GM18909 (cell line): ENCODE data around the gene PDGFRB.

Experiments used
- ATAC-seq: cut with Tn5 transposase; IDR thresholded peaks from one replicate; pipeline ENCODE4 v1.9.1; 2021; ENCODE audit warnings: mild to moderate bottlenecking; ENCODE audit not compliant: unreplicated experiment, poor library complexity

PDGFRB gene

DNA sequence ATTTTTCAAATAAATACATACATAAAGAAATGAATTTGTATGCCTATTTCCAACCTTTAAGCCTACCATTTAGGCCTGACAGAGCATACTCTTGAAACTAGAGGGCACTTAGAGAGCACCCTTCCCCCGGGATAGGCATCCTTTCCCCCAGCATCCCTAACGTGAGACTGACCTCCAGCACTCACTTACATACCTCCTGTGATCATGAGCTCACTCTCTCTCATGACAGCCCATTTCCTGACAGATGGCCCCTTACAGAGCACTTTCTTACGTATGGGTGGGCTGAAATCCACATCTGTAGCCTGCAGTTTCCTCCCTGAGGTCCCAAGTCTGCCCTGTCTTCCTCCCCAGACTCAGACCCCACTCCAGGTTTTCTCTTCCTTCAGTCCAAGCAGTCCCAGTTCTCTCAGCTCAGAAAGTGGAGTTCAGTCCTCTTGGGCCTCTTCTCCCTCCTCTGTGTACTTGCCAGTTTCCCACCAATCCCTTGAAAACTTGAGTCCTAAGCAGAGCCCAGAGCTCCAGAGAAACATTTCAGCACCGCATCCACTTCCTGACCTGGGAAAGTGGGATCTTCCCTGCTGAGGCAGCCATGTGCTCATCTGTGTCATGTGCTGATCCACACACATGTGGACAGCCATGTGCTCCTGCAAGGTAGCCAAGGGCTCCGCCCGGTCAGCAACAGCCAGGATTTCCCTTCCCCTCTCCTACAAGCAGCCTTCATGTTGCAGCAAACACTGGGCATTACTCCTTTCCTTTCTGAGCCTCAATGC, 8.8 kb upstream of the PDGFRB start:
- no peak for ATAC-seq

DNA sequence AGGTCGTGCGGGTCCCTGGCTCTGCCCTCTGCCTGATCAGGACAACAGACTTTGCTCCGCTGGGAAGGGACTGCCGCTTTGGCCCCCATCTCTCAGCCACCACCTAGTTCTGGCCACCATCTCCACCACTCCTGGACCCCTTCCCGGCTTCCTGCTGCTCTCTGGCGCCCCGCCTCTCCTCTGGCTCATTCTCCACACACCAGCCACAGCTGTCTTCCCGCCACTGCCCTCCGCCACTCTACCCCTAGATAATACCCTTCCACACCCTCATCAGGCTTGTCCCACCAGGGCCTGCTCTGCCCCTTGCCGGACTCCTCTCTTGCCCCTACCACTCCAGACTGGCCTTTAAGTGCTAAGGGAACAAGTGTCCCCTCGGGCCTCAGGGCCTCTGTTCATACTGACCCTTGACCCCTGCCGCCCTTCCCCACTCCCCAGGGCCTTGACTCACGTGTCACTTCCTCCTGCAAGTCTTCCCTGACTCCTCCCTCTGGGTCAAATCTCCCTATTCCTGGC, 8.0 kb upstream of the PDGFRB start:
- ATAC-seq: no peak

DNA sequence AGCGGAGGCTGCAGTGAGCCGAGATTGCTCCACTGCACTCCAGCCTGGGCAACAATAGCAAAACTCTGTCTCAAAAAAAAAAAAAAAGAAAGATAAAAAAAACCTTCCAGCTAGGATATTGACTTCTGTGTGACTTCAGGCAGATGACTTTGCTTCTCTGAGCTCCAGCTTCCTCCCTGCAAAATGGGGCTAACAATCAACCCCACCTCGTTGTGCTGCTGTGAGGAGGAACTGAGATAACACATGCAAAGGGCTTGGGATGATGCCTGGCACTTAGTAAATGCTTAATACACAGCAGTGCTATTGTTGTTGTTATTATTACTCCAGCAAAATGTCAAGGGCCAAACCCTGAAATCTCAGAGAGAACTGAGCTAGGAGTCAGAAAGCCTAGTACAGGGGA, 7.4 kb upstream of the PDGFRB start:
- ATAC-seq: no peak

DNA sequence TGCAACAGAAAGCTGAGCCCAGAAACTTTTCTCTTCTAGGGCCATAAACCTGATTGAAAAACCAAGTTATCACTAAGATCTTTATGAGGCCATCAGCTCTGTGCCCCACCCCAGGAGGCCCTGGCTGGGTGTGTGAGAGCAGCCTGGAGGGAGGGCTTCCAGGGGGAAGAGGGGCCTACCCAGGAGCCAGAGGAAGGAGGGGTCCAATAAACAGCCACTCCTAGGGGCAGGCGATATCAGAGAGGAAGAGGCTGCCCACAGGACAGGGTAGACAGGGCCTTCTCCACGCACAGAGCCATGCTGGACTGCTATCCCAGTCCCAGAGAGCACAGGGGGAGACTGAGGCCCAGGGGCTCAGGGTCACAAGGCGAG, 6.5 kb upstream of the PDGFRB start:
- ATAC-seq: no peak

DNA sequence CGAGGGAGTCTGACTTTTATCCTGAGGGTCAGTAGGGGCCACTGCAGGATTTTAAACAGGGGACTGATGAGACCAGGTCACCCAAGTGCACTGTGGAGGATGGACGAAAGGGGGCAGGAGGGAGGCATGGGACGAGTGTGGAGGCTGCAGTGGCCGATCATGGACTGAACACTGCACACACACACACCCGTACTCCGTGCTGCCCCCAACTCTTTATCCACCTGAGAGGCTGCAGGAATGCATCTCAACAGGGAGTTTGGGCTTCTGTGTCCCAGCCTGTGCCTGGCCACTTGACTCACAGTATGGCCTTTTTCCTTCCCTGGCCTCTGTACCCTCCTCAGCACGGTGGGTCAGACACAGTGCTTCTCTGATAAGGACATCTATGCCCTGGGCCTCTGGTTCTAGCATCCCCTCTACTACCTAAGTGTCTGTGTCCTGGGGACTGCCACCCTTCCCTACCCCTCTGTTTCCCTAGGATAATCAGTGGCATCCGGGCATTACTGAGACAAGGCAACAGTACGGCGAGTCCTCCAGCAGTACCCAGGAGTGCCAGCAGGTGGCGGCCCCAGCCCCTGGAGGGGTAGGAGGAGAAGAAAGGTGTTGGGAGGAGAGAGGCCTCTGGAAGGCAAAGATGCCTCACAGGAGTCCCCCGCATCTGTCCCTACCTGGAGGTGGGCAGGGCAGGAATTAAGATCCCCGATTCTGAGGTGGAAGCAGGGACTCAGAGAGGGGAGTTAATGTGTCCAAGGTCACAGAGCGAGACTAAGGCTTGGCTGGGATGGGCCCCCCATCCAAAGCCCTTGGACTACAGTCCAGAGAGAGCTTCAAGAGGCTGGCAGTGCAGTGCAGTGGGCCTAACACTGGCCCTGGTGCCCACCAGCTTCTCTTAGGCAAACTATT, 5.8 kb upstream of the PDGFRB start:
- ATAC-seq: peak; percentile 63

DNA sequence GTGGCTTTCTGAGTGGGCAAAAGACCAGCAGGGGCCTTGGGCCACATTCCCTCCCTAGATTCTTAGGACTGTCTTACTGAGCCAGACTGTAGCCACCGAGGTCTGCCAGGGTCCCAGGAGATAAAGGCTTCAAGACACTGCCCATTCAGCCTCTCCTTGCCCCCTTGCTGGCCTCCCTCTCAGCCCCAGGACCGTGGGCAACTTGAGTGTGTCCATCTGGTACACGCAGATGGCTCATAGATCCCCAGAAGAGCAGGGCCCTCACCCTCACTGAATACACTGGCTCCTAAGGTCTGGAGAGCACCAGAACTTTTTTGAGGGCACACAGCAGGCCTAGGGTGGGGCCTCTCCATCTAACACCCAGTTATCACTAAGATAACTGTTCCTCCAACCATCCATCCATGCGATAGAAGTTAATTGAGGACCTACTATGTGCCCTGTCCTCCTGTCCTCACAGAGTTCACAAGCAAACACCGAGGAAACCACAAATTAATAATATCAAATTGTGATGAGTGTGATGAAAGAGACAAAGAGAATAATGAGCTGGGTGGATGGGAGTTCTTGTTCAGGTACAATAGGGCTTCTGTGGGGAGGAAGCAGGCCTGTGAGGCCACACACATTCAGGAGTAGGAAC, 4.9 kb upstream of the PDGFRB start:
- no peak for ATAC-seq

DNA sequence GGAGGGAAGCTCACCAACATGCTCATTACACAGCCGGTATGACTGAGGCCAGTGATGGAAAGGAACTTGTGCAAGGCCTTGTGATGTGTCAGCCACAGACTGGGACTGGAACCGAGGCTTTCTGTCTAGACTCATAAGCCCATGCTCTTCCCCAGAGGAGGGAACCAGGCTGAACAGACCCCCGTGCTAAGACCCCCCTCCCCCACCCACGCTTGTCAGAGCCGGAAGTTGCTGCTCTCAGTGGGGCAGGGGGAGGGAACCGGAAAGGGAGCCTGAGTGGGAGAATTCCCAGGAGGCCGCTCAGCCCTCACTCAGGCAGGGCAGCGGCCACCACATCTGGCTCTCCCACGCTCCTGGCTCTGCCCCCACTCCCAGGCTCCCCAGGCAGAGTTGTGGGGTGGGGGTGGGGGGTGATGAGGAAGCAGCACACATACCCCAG, 4.1 kb upstream of the PDGFRB start:
- ATAC-seq: peak; percentile 31

DNA sequence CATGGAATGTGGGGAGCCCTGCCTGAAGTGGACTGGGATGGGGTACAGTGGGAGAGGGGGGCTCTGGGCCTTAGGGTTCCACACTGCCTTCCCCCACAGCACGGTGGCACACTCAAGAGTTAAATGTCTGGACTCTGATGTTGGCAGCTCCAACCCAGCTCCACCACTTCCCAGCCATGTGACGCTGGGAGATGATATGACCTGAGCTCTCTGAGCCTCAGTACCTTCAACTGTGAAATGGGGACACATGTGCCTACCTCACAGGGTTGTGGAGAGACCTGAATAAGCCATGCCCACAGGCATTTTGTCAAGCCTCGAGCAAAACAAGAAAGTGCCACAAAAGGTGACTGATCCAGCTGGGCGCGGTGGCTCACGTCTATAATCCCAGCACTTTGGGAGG, 3.4 kb upstream of the PDGFRB start:
- no peak for ATAC-seq

DNA sequence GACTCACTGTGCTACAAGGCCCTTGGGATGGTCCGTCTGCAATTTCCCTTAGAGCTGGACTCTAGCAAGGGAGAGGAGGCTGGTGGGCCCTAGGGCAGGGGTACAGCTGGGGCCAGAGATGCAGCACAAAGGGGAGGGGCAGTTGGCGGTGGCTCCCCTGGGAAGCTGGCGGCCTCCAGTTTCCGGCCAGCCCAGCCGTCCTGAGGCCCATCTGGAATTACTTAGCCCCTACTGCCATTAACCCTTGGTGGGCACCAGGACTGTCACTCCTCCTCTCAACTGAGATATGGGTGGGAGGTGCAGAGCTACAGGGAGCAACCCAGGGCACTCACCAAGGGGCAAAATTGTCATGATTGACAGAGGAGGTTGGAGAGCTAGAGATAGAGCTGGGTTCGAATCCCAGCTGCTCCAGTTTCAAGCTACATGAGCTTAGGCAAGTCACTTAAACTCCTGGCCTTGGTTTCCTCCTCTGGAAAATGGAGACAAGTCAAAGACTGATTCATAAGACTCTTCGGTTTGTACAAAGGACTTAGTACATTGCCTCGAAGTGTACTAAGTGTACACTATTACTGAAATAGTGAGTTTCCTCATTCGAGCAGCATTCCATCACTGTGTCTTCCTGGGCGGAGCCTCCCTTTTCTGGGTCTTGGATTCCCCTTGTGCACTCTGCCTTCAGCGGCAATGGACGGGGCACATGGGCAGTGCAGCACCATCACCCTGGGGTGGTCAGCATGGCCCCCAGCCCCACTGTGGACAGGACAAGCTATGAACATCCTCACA, 2.7 kb upstream of the PDGFRB start:
- no peak for ATAC-seq

DNA sequence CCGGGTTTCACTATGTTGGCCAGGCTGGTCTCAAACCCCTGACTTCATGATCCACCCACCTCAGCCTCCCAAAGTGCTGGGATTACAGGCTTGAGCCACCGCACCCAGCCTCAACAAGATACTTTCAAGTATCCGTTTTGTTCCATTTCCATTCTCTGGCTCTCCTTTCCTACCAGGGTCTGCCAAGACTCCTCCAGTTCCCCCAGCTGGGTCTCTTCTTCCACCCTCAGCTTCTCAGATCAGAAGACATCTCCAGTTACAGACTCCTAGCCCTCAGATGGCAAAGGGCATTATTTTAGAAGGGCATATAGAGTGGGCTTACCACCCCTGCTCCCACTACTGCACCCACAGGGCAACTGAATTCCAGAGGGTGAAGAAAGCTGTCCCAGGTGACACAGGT, 1.5 kb upstream of the PDGFRB start:
- no peak for ATAC-seq

DNA sequence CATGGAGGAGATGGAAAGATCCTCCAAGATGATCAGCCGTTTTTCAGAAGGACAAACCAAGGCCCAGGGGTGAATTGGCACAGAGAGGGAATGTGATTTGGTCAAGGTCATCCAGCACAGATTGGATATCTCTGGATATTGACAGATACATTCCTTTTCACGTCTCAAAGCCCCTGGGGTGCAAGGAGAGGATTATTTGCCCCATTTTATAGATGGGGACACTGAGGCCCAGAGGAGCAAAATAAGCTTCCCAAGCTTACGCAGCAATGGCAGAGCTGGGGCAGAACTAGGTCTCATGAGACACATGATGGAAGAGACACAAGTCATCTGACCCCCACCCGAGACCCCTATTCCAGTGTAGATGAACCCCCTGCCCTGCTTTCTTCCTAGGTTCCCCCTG, 895 bp upstream of the PDGFRB start:
- no peak for ATAC-seq

DNA sequence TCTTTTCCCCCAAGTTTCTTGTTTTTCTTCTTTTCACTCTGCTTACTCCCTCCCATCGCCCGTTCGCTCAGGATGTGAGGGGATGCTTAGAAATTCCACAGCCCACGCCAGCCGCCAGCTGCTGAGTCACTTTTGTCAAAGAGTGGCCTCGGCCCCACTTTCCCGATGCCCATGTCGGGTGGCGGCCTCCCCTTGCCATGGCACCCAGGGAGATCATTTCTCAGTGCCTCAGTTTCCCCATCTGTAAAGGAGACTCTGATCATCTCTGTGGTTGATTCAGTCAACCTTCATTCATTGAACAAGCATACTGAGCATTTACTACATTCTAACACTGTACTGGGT, 353 bp upstream of the PDGFRB start:
- no peak for ATAC-seq

DNA sequence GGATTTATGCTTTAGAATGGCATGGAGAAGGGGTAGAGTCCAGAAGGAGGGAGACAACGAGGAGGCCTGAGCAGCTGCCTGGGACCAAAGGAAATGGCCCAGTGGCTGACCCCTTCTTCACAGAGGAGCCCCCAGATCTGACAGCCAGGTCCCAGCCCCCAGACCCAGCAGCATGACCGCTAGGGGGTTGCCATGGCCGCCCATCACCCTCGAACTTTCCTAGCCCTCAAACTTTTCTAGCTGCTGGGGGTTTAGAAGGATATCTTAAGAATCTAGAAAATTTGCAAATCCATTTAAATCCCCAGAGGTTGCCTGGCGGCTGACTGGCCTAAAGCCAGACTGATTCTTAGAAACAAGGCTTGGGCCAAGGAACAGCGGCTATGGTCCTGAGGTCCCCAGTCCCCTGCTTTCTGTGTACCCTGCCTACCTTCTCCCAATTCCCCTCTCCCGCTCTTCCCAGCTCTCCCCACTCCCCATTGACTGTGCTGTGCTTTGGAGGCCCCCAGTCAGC, 972 bp downstream of the PDGFRB start:
- no peak for ATAC-seq

DNA sequence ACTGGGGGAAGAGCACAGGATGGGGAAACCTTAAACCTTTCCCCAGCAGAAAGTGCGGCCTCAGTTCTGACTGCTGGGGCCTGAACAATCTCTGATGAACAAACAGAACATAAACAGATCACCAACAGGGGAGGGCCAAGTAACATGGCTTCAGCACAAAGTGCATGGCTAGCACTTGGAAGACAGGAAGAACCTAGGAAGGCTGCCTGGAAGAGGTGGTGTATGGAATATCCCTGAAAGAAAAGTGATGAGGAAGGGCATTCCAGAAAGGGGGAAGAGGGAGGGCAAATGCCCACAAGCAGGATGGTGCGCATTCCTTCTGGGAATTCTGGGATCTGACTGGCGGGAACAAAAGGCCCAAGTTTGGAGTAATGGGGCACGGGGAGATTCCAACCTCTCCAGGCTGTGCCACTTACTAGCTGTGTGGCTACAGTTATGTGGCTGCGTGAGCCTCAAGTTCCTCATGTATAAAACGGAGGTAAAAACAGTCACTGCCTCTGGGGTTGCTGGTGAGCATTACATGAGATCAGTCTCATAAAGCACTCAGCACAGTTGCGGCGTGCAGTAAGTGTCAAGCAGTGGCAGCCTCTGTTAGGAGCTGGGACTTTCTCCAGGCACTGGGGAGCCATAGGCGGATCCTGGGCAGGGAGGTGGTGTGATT, 1.6 kb downstream of the PDGFRB start:
- no peak for ATAC-seq

DNA sequence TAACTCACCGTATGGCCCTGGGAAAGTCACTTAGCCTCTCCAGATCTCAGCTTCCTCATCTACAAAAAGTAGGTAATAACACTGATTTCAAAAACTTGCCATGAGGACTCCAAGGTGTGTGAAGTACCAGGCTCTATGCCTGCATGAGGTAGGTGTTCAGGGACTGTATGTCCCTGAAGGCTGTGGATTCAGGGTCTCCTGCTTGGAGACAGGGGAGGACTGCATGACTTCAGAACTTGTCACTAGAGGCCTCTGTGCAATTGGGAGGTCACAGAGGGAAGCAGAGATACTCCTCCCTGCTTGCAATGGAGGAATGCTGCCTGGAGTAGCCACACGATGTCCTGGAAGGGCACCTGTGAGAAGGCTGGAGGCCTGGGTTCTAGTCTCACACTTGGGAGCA, 2.2 kb downstream of the PDGFRB start:
- ATAC-seq: no peak

DNA sequence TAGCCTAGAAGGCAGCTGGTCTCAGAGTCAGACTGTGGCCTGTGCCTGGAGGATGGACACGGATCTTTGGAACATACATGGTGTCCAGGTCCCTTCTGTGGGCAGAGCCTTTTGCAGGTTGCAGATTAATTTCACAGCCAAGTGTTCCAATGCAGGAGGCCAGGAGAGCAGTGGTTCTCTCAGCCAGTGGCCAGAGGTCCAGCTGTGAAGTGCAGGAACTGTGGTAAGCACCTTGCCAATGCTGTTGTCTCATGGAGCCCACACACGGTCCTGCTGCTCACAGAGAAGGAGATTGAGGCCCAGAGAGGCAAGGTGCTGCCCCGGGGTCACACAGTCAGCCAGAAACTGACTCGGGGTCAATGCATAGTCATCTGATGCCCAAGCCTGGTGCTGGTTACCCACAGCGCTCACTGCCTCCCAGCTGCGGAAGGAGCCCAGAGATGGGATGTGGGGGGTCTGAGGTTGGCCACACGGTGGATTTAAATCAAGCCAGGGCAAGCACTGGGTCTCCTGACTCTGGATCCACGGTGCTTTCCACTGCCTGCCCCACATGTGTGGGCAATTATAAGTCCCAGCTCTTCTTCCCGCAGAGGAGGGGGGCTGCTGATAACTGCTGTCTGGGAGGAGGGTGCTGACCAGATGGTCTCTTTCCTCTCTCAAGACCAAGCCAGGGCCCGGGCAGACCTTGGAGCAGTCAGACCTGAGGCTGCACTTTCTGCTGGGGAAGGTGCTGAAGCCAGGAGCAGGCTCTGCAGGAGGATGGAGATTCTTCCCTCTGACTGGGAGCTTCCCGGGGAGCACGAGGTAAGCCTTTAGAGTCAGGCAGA, 2.8 kb downstream of the PDGFRB start:
- ATAC-seq: no peak

DNA sequence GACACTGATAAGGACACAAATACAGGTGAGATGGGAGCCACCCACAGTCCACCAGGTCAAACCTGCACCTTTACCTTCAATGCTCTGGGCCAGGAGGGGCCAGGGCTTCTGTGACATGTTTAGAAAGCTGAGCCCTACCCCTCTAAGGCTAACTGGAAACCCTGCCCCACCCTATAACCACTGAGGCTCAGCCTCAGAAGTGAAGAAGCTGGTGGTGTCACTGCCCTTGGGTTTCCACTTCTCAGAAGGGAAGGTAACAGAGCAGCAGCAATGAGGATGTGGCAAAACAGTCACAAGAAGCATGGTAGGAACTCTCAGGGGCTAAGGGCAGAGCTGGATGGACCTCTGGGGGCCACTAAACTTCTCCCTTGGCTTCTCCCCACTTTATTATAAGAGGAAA, 6.0 kb downstream of the PDGFRB start:
- ATAC-seq: no peak

DNA sequence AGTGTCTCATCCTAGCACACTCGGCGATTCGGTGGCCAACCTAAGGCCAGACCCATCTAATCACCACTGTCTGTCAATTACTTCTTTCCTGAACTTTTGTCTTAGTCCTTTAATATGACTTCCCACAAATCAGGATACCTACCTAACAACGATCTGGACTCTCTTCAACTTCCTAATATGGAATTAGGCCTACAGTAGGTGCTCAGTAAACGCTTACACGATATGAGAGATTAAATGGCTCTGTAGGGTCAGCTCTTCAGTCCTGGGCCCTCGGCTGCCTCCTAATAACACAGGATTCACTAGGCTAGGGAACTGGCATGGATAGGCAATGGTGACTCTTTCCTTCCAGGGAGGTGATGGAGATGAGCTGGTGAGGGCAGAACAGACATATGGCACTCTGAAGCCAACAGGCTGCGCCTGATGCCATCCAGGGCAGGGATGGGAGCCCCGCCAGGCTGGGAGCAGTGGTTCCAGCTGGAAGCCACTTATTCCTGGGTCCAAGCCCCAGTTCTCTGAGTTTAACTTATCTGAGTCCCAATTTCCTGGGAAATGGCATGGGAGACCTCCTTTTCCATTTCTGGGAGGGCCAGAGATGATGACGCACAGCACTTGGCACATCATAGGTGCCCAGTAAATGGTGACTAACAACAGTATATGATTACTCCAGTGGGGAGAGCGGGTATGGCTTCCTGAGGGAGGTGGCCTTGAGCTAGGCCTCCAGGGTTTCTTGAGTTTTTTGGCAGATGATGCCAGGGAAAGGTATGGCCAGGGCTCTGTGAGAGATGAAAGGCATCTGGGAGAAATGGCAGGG, 7.3 kb downstream of the PDGFRB start:
- ATAC-seq: no peak
